ENCODE results near the gene SERF2. TPM values are rescaled to one million over a fixed set of nuclear protein-coding genes. Genes with fewer than 3 reads are reported as not detected.

The SERF2 gene
- 935 and 1,279 TPM in 2 replicates for total RNA-seq

DNA sequence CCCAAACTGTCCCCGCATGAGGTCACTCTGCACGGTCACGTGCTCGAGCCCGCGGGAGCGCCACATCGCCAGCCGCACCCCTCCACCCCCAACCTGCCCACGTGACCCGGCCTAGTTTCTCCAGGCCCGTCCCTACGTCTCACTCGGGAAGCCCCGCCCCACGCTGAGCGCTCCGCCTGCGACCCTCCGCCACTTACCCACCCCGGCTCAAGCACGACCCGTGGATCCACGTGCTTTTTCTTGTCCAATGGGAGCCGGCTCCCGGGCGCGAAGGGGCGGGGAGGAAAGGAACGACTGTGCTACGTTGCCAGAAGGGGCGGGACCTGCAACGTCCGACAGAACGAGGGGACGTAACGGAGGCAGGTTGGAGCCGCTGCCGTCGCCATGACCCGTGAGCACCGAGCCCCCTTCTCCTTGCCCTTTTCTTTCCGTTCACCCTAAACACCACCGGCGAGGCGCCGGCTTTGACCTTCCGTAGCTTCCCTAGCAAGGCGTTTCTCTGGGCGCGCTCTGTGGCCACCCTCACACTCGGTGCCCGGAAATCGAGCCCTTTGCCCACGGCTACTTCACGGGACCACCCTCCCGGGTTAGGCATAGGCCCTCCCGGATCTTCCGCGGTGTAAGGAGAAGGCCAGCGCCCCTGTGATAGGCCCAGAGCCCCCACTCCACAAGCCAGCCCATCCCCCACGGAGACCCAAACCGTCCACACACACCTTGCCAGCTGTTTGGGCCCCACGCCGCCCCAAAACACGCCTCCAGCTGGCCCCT lies at the start of gene SERF2:
Gene SERF2 (plus strand): TSS at position 328 of the 768 bp plus-strand sequence. CDS start 57 bp downstream, at position 385.

DNA sequence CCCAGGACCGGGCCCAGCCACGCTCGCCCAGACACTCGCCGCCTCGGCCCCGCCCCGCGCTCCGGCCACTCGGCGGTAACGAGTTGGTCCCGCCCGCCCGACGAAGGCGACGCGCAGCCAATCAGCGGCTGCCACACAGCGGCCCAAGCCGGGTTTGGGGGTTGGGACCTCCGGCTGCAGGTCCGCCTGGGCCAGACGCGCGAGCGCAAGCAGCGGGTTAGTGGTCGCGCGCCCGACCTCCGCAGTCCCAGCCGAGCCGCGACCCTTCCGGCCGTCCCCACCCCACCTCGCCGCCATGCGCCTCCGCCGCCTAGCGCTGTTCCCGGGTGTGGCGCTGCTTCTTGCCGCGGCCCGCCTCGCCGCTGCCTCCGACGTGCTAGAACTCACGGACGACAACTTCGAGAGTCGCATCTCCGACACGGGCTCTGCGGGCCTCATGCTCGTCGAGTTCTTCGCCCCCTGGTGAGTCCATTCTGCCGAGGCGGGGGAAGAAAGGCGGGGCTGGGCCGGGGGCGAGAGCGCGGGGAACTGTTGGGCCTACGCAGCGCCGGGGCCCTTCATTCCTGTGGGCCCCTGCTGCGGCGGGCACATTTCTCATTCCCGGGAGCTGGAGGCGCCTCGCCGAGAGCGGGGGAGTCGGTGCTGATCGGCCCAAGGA lies 45.7 kb upstream of the SERF2 start, which contains the start of gene PDIA3:
Gene PDIA3 (plus strand): TSS at position 194 of the 658 bp plus-strand sequence. CDS start 102 bp downstream, at position 296.

DNA sequence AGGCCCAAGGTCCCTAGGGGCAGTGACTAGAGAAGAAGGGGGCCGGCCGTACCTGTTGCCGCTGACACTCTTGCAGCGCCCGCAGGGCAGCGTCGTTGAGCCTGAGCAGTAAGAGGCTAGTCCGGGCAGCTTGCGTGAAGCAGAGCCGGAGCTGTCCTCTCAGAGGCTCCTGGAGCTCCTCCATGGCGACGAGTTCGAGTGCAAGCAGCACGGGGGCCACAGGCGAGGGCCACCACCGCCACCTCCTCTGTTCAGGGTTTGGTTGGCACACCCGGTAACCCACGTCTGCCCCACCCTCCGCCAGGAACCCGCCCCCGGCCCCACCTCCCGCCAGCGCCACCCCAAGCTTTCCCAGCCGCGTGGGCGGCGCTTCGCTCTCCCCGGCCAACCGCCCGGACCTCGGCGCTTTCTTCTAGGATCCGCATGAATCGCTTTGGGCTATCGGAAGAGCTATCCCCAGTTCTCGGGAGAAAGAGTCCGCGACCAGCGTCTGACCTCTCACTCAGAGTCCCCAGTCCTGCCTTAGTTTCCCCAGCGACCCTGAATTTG lies 15.3 kb upstream of the SERF2 start, which contains the start of gene ELL3:
Gene ELL3 (minus strand): TSS at position 249 of the 549 bp plus-strand sequence. CDS start 65 bp downstream, at position 184.

DNA sequence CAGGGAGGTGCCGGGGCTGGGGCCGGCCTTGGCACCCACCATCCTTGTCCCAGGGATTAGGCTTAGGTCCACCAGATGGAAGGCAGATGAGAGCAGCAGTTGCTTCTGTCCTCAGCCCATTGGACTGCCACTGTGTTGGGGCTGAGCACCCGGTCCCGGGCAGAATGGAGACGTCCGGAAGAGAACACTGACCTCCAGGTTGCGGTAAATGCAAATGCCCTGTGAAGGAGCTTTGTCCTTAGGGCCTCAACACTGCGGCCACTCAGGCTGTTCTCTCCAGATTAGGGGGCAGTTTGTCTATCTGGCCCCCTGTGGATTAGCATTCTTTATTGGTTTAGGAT lies 7.8 kb downstream of the SERF2 start, which contains the start of gene SERINC4:
Gene SERINC4 (minus strand): TSS at position 276 of the 341 bp plus-strand sequence. CDS start 234 bp downstream, at position 42.

DNA sequence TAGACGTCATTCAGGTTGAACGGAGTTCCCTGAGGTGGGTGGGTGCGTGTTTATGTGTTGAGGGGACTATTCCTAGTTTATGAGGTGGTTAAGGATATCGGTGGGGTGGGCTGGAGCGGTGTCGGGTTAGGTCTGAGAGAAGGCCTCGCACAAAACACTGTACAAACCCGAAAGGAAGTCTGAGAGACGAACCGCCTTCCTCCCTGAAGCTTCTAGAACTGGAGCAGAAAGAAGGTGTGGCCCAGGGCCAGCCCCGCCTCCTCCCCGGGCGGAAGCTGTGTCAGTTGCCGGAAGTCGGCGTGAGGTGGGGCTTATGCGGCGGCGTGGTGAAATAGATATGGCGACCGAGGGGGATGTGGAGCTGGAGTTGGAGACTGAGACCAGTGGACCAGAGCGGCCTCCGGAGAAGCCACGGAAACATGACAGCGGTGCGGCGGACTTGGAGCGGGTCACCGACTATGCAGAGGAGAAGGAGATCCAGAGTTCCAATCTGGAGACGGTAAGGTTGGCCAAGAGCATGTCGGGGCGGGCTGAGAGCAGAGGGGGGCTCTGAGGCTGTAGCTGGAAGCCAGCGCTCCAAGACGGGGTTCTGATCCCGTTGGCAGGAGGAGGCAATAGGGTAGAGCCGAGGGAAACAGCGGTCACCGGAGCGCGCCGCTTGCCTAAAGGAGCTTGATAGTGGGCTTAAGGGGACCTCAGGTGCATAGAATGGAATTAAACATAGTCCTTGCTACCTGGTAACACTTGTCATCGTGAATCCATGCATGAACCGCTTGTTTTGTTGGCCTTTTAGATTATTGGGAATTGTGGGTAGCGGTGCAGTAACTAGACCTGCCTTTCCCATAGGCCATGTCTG lies 8.4 kb downstream of the SERF2 start, which contains the start of gene HYPK:
Gene HYPK (plus strand): TSS at position 314 of the 856 bp plus-strand sequence. CDS start 24 bp downstream, at position 338.

DNA sequence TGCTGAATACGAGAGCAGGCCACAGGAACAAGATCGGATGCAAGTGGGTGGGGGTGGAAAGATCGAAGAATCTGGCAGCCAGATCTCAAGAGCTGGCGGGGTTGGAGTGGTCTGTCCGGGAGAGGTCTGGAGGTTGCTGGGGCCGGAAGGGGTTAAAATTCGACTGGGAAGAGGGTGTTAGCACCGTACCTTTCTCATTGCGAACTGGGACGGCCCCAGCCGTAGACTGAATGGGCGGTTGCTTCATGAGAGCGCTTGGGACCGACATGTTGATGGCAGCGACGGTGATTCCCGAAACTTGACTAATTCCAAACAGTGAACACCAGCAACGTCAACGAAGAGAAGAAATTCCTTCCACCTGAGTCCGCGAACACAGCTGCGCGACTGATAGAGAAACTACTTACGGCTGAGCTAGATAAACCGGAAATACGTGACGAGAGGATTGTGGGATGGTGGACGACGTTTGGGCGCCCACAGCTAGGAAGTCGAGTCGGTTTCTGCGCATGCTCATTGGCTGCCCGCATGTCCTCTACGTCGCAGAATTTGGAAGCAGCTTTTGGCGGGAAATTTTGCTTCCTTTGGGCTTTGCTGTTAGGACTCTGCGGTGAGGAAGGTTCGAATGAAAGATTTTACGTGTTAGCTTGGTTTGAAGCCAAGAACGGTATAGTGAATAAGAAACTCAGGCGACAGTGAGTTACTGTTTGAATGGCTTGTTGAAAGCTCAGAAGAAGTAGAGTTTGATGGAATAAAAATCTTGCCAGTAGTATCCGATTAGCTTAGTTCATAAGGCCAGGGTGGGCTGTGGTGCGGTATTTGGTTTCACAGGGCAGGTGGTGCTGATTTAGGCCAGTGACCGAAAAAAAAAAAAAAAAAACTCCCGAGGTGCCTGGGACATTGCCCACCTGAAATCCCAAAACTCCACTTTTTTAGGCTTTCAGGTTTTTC lies 32.5 kb downstream of the SERF2 start, which contains the start of gene MFAP1:
Gene MFAP1 (minus strand): TSS at position 389 of the 945 bp plus-strand sequence. CDS start 121 bp downstream, at position 268.

DNA sequence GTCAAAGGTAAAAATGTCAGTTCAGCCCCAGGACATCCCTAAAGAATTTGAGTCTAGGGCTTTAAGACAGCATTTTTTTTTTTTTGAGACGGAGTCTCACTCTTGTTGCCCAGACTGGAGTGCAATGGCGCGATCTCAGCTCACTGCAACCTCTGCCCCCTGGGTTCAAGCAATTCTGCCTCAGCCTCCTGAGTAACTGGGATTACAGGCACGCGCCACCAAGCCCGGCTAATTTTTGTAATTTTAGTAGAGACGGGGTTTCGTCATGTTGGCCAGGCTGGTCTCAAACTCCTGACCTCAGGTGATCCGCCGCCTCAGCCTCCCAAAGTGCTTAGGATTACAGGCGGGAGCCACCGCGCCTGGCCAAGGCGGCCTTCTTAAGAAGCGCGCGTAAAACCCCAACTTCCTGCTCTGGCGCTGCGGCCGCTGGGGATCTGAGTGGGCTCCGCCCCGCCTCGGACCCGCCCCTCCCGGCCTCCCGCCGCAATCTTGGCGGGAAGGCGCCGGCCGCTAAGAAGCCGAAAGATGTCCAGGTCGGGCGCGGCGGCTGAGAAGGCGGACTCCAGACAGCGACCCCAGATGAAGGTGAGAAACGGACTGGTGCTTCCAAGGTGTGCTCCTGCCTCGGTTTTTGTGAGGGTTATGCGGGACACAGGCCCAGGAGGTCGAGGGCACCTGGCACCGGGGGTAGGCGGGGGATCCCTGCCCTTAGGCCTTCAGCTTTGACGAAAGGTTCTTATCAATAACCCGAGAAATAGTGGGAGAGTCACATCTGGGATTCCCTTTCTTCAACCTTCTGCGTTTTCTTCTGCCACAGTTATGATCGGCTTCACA lies 34.6 kb downstream of the SERF2 start, which contains the start of gene WDR76:
Gene WDR76 (plus strand): TSS at position 495 of the 834 bp plus-strand sequence. CDS start 31 bp downstream, at position 526.

Other genes with a start within 250 kb of the SERF2 start
- gene PPIP5K1, start 202.1 kb upstream of the SERF2 start, total RNA-seq = 4.3 and 7.4 TPM in 2 replicates
- gene CKMT1B, start 198.3 kb upstream of the SERF2 start, total RNA-seq = not detected in 2 replicates
- not detected in 2 replicates for gene STRC, start 173.5 kb upstream of the SERF2 start, total RNA-seq
- gene CATSPER2, start 143.5 kb upstream of the SERF2 start, total RNA-seq = 0.15 and 0.17 TPM in 2 replicates
- gene CKMT1A, start 98.5 kb upstream of the SERF2 start, total RNA-seq = not detected in 2 replicates
- gene PDIA3, start 45.9 kb upstream of the SERF2 start, total RNA-seq = 157 and 161 TPM in 2 replicates
- 2.2 and 3.4 TPM in 2 replicates for gene ELL3, start 15.4 kb upstream of the SERF2 start, total RNA-seq
- gene SERINC4, start 7.9 kb downstream of the SERF2 start, total RNA-seq = 0.15 TPM in 1 of 2 replicates, not detected in the other
- 24.4 and 35.7 TPM in 2 replicates for gene HYPK, start 8.3 kb downstream of the SERF2 start, total RNA-seq
- 14.9 and 16.1 TPM in 2 replicates for gene MFAP1, start 32.4 kb downstream of the SERF2 start, total RNA-seq
- 26.9 and 27.9 TPM in 2 replicates for gene WDR76, start 34.7 kb downstream of the SERF2 start, total RNA-seq

Data from bronchus fibroblast of lung (primary cell).